Stimulated activated CD8-positive, alpha-beta memory T cell treated with anti-CD3 and anti-CD28 coated beads, Interleukin-7, amount 100 ng/mL, for 48 hours (primary cell): Measurements from ENCODE around the gene EGFLAM.
A peak's percentile ranks its signal among the peaks of the same experiment; 100 is the strongest.
"Not testable (repeated sequence)": the region's sequence is repeated elsewhere in the genome, so short reads cannot be mapped to it uniquely, and the experiment has no call there.

Experiments used
- DNase-seq, 2 donors: peaks; one replicate each; pipeline ENCODE4 v3.0.0-alpha.2; 2020; ENCODE audit warnings: low read depth in 1 of 2; ENCODE audit errors: extremely low read depth in 1 of 2

Gene EGFLAM

DNA sequence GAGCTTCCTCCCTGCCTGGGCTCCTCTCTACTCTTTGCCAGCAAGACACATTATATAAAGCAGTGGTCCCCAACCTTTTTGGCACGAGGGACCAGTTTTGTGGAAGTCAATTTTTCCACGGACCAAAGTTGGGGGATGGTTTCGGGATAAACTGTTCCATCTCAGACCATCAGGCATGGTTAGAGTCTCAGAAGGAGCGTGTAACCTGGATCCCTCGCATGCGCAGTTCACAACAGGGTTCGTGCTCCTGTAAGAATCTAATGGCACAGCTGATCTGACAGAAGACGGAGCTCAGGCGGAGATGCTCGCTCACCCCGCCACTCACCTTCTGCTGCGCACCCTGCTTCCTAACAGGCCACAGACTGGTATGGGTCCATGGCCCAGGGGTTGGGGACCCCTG, 155.3 kb downstream of the EGFLAM start:
- no peak for DNase-seq

DNA sequence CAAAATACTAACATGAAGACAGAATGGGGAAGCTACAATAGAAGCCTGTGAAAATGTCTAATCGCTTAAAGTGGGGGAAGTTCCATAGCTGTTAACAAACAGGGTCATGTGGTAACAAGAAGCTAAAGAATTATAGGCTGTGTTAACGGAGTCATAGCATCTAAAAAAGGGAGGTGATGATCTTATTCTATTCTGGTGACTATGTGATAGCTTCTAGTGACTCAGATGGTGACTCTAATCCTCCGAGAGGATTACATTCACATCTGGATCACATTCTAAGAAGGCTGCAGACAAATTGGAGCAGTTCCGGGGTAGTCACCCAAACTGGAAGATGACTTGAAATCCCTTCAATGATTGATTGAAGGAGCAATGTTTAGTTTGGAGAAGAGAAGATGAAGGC, 156.0 kb downstream of the EGFLAM start:
- no peak for DNase-seq

DNA sequence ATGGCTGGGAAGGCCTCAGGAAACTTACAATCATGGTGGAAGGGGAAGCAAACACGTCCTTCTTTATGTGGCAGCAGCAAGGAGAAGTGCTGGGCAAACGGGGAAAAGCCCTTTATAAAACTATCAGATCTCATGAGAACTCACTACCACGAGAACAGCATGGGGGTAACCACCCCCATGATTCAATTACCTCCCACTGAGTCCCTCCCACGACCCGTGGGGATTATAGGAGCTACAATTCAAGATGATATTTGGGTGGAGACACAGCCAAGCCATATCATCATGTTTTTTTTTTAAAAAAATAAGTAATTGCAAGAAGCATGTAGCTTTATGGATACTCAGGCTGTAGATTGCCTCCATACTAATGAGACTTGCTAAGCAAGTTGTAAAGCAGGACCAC, 157.4 kb downstream of the EGFLAM start:
- not testable (repeated sequence) for DNase-seq

DNA sequence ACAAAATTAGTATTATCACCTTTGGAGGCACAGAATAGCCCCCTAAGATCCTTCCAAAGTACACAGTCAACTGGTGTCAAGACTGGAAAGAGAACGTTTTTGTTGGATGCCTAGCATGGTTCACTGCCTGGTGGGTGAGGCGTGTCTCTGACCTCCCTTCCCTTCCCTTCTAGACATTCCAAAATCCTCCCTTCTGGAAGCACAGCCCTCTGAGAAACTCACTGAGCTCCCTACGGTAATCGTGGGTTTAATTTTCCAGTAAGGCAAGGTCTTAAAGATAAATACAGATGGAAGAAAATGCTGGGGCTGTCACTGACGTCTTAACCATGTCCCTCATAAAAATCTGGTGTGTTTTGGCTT, 159.3 kb downstream of the EGFLAM start:
- DNase-seq, result no peak

GRCh38 chr5:38420246-38420645, 161.9 kb downstream of the EGFLAM start:
- DNase-seq, result no peak

DNA sequence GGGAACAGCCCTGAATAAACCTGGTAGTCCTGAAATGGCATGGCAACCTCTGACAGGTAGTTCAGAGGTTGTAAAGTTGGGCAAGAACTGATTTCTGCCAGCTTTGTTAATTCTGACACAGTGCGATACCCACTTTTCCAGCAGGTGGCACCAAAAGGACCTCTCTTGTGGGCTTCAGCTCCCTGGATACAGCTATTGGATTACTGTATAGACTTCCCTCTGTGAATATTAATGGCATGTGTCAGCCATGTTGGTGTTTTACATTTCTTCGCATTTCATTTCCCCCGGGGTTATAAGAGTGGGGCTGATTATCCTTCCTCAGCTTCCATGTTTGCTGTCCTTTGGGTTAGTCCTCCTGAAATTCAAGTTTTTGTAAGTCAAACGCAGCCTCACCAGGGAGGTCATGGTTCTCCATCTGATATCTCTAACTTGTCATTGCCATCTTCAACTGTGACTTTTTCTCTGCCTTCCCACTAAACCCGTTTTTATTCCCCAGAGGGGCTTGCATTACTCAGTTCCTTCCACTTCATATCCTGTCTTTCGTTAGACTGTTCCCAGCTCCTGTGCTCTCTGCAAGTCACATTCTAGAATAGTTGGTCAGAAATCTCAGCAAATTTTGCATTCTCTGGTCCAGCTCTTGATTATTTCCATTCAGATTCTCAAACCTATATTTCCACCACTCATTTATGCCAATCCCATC, 162.5 kb downstream of the EGFLAM start:
- DNase-seq, result no peak

DNA sequence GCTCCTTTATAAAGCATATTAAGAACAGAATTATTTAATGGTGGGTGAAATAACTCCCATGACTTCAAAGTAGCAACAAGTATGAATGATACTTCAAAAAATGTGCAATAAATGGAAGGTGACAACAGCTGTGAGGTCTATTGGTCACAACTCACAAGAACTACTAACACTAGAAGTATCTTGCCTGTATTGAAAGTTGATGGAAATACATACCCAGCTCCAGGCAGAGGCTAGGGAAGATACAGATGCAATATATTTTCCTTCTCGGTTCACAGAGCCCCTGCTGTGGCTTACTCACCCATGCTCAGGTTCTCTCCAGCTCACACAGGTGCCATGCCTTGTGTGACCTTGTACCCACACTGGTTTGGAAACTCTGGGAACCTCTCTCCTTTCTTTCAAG, 164.3 kb downstream of the EGFLAM start:
- no peak for DNase-seq

- DNase-seq, result no peak
Observed at GRCh38 chr5:38423276-38424147, 165.2 kb downstream of the EGFLAM start.

- no peak for DNase-seq
Observed at GRCh38 chr5:38424148-38425060, 166.0 kb downstream of the EGFLAM start.

DNA sequence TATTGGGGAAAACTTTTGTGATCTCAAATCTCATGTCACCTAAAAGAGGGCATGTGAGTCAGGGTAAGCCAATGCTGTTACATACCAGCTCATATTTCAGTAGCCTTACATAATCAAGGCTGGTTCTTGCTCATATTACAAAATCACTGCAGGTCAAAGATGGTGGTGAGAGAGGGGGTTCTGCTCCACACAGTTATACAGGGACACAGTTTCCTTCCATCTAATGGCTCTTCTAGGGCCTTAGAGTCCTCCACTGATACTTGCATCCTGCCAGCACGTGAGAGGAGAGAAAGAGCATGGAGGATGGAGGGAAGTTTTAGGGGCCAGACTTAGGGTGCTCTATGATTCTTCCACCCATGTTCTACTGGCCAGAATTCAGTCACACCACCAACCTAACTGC, 168.1 kb downstream of the EGFLAM start:
- DNase-seq, result no peak

- DNase-seq, result no peak
Observed at GRCh38 chr5:38426986-38427950, 168.9 kb downstream of the EGFLAM start.

DNA sequence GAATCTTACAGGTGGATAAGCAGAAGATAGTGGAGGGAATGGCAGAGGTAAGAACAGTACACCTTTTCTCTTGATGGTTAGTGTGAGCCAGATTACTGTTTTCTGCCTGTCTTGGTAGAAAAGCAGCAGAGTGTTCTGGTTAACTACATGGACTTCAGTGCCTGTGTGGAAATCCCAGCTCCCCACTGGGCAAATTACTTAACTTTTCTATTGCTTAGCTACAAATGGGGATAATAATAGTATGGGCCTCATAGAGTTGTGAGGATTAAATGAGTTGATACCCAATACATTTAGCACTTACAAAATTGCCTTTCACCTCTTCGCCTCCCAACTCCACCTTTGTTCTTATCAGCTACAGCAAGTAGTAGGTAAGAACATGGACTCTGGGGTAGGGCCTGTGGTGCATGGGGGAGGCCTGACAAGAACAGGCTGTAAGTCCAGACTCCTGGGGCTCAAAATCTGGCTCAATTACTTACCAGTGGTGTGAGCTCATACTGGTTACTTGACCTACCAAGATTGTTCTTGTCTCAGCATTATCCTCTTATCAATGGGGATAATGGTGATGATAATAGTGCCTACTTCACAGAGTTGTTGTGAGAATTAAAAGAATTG, 173.0 kb downstream of the EGFLAM start:
- DNase-seq, result no peak

- no peak for DNase-seq
Observed at GRCh38 chr5:38433160-38433861, 175.0 kb downstream of the EGFLAM start.

GRCh38 chr5:38434966-38435705, 176.8 kb downstream of the EGFLAM start:
- no peak for DNase-seq

DNA sequence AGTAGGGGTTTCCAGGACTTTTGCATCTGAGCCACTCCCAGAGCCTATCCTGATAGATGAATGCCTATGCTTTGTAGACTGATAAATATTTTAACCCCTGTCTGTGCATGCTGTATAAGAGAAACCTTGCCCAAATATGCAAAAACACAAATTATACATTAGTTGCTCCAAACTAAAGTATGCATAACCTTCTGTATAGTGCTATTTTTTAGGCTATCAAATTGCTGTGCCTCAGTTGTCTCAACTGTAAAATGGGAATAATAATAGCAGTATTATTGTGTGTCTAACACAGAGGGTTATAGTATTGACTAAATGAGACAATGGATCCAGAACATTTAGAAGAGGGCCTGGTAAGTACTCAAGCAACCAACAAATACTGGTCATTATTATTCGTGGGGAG, 180.4 kb downstream of the EGFLAM start:
- no peak for DNase-seq

- DNase-seq, result peak; percentile 59 to 73
Observed at GRCh38 chr5:38441453-38442246, 183.3 kb downstream of the EGFLAM start.

DNA sequence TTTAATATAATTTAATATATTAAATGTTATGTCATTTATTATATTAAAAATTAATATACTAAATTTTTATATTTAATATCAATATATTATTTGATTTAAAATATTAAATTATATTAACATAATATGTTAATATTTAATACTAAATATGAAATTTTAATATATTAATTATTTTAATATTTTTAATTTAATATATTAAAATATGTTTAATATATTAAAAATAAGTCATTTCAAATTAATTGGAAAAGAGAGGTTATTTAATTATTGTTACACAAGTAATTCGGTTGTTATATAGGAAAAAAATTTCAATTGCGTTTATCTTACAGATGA, 183.9 kb downstream of the EGFLAM start:
- no peak for DNase-seq

GRCh38 chr5:38443390-38443789, 185.0 kb downstream of the EGFLAM start:
- no peak for DNase-seq
